GM19452 (cell line): ENCODE measurements around the gene RAVER2.
"Not testable (repeated sequence)": the region's sequence is repeated elsewhere in the genome, so short reads cannot be mapped to it uniquely, and the experiment has no call there.

Experiments
- ATAC-seq: cut with Tn5 transposase; IDR thresholded peaks from one replicate; pipeline ENCODE4 v1.9.1; 2021; ENCODE audit not compliant: unreplicated experiment

RAVER2 gene

DNA sequence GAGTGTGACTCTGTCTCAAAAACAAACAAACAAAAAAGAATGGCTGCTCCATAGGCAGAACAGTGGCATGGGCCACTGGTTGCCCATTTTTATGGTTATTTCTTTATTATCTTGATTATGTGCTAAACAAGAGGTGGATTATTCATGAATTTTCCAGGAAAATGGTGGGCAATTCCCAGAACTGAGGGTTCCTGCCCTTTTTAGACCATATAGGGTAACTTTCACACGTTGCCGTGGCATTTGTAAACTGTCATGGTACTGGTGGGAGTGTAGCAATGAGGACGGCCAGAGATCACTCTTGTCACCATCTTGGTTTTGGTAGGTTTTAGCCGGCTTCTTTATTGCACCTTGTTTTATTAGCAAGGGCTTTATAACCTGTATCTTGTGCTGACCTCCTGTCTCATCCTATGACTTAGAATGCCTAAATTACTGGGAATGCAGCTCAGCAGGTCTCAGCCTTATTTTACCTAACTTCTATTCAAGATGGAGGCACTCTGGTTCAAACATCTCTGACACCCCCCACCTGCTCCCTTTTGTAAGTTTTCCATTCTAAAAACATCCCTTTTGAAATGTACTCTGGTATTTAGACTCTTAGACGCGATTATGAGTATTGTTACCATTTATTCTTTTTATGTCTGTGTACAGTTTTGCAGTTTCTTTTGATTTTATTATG lies 57.1 kb downstream of the RAVER2 start:
- ATAC-seq: no peak

DNA sequence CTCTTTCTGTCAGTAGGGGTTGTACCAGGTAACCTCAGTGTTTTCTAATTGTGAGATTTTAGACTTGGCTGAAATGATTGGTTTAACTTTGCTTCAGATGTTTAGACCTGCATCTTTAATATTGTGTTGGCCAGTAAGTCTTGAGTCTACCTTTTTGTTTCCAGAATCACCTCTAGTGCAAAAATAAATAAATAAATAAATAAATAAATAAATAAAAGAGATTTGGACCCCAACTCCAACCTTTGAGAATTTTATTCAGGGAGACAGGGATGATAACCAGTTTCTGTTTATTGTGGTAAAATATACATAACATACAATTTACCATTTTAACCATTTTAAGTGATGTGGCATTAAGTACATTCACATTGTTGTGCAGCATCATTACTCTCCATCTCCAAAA lies 64.4 kb downstream of the RAVER2 start:
- no peak for ATAC-seq

DNA sequence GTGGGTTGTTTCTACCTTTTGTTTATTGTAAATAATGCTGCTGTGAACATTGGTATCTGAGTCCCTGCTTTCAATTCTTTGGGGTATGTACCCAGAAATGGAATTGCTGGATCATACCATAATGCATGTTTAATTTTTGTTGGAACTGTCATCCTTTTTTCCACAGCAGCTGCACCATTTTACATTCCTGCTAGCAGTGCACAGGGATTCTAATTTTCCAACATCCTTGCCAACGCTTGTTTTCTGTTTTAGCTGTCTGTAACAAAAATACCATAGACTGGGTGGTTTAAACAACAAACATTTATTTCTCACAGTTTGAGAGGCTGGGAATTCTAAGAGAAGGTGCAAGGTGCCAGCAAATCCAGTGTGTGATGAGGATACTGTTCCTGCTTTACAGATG lies 65.1 kb downstream of the RAVER2 start:
- ATAC-seq: no peak

- no peak for ATAC-seq
Observed at GRCh38 chr1:64811131-64811530, 66.3 kb downstream of the RAVER2 start.

DNA sequence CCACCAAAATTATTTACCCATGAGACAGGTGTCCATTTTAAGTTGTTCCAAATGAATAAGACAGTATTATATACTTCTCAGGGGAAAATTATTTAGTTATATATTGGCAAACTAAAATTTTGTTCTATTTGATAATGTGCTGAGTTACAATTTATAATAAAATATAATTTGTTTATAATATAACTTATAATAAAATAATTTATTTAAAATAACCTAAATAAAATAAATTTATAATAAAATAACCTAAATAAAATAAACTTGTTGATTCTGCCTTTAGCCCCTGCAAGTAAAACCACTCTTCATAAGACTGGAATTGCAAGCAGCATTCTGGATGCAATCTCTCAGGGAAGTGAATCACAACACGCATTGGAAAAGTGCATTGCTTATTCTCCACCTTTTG lies 69.6 kb downstream of the RAVER2 start:
- ATAC-seq: no peak

- not testable (repeated sequence) for ATAC-seq
Observed at GRCh38 chr1:64817364-64817763, 72.5 kb downstream of the RAVER2 start.

DNA sequence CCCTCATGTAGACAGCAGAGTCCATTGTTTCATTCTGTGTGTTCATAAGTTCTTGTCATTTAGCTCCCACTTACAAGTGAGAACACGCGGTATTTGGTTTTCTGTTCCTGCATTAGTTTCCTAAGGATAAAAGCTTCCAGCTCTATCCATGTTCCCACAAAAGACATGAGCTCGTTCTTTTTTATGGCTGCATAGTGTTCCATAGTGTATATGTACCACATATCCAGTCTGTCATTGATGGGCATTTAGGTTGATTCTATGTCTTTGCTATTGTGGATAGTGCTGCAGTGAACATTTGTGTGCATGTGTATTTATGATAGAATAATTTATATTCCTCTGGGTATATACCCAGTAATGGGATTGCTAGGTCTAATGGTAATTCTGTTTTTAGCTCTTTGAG lies 75.7 kb downstream of the RAVER2 start:
- not testable (repeated sequence) for ATAC-seq

DNA sequence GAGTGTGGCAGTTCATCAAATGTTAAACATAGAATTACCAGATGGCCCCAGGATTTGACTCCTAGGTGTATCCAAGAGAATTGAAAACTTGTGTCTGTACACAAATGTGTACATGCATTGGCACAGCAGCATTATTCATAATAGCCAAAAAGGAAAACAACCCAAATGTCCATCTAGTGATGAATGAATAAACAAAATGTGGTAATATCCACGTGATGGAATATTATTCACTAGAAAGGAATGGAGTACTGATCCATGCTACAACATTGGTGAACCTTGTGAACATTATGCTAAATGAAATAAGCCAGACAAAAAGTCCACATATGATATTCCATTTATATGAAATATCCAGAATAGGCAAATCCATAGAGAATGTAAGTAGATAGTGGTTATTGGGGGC lies 77.7 kb downstream of the RAVER2 start:
- no peak for ATAC-seq

DNA sequence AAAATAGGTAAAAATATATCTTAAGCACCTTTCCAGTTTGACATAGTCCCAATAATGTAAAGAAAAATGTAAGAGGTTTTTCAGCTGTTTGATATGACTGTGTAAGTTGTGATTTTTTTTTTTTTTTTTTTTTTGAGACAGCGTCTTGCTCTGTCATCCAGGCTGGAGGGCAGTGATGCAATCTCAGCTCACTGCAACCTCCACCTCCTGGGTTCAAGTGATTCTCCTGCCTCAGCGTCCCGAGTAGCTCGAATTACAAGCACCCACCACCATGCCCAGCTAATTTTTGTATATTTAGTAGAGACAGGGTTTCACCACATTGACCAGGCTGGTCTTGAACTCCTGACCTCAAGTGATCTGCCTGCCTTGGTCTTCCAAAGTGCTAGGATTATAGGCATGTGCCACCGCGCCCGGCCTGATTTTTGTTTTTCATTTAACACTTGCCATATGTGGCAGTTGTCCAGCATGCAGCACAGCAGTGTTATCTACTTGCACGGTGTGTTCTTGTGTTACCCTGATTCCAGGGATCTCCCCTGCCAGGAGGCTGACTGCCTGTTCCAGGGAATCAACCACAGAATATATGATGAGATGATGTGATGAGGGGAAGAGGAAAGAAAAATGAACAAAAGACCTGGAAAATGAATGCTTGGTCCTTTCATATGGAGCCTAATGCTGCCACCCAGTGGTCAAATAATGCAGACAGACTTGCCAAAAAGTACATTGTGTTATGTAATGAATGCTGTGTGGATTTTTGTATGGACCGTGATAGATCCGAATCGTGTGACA lies 79.0 kb downstream of the RAVER2 start:
- ATAC-seq: peak; percentile 50

DNA sequence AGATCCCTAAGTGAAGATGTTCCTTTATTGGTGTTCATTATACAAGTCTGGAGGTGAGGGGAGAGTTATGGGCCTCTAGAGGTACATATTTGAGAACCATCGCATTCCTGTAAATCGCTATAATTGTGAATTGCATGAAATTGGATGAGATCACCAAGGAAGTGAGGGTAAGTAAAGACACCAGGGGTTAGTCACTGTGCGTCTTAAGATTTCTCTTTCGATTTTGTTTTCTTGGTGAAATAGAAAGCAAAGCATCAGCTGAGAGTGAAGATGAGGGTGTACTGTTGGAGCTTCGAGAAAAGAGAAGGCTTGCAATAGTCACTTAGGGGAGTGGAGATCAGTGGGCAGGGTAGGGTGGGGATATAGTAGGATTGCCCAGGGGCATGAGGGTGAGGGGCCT lies 82.1 kb downstream of the RAVER2 start:
- no peak for ATAC-seq

DNA sequence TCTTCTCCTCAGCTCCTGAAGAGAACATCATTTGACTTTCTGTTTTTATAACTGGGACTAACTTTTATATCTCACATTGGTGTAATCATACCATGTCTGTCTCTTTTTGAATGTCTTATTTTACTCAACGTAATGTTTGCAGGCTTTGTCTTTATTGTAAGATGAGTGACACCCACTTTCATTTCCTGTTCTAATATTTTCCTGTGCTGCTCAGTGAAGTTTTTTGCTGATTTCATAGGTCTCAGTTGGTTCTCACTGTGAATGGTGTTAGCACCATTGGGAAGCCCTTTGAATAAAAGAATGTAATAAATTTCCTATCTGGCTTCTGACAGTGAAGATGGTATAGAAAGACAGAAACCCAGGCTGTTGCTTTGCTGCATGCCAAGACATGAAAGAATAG lies 84.0 kb downstream of the RAVER2 start:
- no peak for ATAC-seq

- ATAC-seq: no peak
Observed at GRCh38 chr1:64829411-64830029, 84.6 kb downstream of the RAVER2 start.

GRCh38 chr1:64830030-64830651 lies 85.3 kb downstream of the RAVER2 start:
- ATAC-seq: no peak

DNA sequence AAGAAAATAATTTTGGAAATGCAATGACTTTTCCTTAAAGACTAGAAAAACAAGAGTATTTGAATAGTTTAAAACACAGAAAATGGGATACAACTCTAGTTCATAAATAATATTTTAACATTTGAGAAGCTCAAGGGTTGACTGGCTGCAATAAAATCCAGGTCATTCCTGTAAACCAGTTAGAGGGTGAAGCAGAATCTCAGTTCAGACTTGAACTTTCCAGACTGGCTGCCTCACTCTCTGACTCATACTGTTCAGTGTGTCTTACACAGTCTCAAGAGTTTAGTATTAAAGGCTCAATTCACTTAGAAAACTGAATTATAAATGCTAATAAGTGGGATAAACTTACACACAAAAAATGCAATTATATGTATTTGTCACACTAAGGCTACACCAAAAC lies 89.9 kb downstream of the RAVER2 start:
- ATAC-seq: no peak

DNA sequence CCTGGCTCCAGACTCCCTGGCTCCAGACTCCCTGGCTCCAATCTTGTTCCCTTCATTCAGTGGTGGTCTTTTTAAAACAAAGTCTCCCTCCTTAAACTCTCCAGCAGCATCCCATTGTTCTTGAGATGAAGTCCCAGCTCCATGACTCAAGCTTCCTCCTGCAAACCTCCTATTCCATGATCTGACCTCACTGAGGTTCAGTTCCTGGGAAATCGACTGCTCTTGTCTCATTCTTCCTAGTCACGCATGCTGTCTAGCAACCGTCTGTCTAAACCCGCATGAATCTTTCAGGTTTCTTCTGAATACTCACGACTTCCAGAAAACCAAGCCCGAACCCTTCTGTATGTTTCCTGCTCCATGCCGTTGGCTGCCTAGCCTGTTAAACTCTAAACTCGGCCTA lies 91.9 kb downstream of the RAVER2 start:
- ATAC-seq: no peak

- no peak for ATAC-seq
Observed at GRCh38 chr1:64838486-64838885, 93.6 kb downstream of the RAVER2 start.

DNA sequence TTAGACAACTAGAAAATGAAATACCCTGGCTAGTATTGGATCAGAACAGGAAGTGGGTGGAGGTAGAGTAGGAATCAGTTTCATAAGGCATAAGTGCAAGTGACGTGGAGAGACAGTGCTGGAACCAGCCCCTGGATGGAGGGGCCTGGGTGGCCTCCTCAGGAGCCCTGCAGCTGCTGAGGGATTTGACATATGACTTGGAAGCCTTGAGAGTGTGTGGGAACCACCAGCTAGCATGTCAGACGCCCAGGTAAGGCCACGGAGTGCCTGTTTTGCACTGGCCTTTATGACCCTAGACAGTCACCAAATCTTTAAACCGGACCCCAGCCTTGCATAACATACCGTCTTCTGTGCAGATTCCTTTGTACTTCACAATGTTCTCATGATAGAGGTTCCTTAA lies 94.4 kb downstream of the RAVER2 start:
- no peak for ATAC-seq

DNA sequence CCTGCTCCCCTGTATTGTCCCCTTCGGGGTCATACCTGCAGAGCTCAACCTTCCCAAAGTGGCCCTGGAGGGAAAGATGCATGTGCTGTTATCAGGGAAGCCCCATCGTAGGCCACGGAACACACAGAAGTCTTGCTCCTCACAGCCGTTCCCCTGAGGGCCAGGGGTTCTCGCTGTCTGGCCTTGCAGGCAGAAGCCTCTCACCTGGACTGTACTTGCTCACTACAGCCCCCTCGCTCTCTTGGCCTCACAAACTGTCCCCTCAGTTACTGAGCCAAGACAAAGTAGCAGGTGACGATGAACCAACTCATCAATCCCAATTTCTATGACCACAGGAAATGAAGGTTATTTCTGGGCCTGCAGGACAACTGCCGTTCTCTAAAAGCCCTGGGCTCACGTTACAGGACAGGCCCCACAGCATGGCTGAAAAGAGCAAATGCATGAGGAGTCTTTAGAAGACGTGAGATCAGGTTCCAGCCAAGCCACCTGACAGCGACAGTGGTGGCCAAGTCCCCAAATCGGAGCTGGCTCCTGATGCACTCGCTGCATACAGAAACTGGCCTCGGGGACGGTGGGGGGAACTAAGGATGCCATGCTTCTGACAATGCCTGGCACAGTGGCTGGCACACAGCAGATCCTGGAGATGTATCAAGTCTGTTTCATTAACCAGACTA lies 95.0 kb downstream of the RAVER2 start:
- no peak for ATAC-seq

GRCh38 chr1:64841330-64842065 lies 96.6 kb downstream of the RAVER2 start:
- no peak for ATAC-seq

- no peak for ATAC-seq
Observed at GRCh38 chr1:64842224-64842623, 97.3 kb downstream of the RAVER2 start.

GRCh38 chr1:64843675-64844074 lies 98.8 kb downstream of the RAVER2 start:
- ATAC-seq: no peak
